Dedifferentiated amniotic fluid mesenchymal stem cell (primary cell): Measurements from ENCODE around the gene SNRNP48.

Experiments
- DNase-seq: peaks from one replicate; pipeline ENCODE4 v3.0.0-alpha.2; 2016; ENCODE audit errors: extremely low spot score

Gene SNRNP48

DNA sequence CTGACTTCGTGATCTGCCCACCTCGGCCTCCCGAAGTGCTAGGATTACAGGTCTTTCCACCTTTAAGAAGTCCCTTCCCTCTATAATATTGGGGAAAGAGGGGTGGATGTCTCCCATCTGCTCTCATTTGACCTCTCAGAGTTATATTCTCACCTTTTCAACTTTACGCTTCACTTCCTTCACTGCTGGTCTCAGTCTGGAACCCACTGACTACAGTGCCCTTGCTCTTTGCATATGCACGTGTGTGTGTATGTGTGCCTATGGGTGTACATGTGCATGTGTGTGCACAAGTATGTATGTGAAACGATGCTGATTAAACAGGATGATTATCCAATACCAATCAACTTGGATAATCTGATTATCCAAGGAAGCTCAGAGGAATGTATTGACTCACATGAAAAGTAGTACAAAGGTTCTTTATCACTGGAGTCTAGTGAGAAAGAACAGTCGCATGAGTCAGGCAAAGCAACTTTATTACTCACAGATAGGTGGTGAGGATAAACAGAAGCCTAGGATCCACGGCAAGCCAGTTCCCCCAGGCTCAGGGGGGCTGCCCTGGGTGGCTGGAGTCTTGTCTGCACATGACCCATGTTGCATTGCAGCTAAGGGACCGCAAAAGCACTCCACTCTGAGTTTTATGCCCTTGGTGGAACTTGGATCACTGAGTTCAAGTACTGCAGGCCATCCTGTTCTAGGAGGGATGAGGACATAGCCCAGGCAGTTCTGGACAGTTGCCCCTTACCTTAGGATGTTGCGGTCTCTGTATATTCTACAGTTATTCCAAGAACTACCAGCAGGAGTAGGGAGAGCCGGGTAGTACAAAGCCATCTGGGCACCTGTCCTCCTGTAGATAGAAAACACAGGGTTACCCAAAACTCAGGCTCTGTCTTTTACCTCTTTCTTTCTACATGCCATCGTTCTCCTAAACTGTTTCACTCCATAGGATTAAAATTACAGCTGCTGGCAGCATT is 50.9 kb downstream of the SNRNP48 start:
- no peak for DNase-seq

DNA sequence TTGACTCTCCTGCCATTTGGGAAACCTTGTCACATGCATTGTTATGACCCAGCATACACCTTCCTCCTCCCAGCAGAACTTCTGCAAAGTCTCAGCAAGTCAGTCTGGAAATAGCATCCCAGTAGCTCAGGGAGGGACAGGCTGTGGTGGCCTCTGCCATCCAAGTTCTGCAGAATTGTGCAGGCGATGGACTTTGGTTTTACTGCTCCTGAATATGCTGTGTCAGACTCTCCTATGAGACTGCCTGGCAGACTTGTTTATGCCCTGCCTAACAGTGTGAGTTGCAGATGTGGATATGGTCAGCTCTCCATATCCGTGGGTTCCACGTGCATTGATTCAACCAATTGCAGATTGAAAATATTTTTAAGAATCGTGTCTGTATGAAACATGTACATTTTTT is 52.8 kb downstream of the SNRNP48 start:
- no peak for DNase-seq

DNA sequence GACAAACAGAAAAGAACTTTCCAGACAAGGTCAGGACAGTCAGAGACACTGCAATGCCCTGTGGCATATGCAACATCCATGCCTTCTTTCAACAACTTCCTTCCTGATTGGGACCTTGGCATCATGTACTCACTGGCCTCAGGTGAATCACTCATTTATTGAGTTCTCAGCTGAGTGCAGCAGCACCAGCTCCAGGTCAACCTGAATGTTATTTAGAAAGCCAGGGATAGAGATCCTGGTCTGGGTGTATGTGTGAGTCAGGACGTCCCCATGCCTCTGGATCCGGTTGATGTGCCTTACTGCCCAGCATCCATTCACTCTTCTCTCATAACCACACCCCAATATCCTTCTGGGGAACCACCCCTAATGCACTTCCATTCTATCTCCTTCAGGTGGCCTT is 54.4 kb downstream of the SNRNP48 start:
- DNase-seq, result no peak

DNA sequence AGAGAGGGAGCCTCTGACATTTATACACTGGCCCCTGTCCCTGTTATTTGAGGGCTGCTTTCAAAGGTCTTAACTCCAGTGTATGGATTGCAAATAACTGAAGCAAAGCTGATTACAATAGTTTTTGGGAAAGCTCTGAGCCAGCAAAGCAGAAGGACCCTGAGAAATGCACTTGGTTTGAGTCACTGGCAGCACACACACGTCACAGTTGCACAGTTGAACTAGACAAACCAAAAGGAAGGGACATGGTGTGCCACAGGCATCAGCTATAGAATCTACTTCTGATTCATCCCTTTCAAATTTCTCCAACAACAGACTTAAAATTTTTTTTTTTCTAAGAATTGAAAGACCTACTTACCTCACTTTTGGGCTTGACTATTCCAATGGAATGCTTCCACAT is 56.4 kb downstream of the SNRNP48 start:
- DNase-seq, result no peak

DNA sequence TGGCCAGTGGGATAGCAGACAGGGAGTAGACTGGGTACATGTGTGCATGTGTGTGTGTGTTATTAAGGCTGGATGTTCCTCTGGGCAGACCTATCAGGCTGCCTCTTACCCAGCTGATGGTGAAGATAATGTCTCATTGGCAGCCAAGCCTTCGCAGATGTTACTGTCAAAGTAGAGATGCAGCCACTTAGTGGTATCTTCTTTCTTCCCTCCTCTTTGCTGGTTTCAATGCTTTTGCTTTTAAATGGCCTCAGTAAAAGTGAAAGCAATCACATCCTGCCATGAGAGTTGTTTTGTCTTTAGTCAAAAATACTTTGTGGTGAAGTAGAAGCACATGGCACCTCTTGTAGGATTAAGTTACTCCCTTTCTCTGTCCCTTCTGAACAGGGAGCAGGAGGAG is 57.5 kb downstream of the SNRNP48 start:
- no peak for DNase-seq

DNA sequence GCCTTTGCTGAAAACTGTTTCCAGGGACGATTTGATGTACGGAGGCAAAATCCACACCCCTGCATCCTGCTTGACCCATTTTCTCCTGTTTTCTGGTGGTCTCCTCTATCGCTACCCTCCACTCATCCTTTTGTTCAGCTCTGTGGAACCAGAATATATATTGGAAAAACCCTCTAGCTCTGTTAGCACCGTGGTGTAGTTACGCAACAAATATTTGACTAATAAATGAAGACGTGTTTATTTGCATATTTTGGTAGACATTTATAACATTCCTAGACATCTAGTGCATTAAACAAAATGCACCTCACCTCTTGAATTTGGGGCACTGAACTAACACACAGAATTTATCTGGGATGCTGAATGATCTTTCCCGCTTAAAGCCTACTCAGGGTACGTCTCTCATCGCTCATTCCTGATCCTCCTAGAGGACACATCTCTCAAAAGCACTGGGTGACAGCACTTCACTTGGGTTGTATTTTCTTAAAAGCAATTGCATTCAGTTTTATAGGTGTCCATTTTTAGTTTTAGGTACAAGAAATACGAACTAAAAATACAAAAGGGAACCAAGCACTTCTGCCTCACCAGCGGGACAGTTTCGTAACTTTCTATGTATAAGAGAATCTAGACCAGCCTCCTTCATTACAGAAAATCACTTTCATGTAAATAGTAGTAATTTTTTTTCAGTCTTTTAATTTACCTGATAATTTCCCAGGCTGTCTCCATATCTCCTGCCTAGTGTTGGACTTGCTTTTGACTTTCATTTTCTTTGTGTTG is 59.2 kb downstream of the SNRNP48 start:
- no peak for DNase-seq

DNA sequence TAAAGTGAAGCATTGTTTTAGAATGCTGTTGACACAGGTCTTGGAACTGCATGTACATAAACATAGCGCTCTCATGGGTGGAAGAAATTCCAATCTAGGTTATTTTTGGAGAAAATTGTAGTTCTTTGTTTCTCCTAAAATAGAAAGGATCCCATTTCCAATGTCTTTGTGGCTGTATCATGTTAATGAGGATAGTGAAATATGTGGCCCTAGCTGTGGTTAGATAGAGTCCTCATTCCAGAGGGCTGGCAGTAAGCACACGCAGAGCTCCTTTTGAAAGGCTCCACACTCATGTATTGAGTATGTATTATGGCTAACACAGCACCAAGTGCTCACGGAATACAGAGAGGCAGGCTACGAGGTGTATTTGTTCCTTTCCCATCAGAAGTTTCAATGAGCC is 60.9 kb downstream of the SNRNP48 start:
- no peak for DNase-seq

DNA sequence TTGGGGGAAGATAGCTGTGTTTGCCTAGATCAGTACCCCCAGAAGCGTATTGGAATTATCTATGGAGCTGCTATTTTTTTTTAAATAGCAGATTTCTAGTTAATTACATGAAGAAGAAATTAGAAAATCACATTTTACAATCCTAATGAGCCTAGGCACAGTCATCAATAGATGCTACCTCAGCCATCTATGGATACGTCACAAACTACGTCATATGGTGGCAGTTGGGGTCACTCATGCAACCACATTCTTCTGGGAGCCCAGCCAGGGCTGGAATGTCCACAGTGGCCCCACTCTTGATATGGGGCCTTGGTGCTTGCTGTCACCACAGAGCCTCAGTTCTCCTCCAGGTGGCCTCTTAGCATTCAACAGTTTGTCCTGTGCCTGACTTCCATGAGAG is 63.0 kb downstream of the SNRNP48 start:
- DNase-seq, result no peak

DNA sequence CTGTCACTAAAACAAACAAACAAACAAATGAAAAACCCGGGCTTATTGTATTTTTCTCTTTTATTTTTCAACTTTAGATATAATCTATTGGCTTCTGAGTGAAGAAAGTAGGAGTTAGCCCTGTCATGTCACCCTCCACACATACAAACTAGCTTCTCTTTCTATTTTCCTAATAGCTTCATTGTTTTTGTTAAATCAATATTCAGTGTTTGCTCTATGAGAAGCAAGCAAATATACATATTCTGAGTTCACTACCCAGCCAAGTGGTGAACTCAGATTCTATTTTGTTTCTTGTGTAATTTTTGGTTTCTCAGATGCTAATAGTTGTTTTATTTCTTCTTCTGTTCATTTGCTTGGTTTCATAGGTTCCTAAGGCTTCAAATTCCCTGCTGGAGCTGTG is 66.4 kb downstream of the SNRNP48 start:
- DNase-seq, result no peak

DNA sequence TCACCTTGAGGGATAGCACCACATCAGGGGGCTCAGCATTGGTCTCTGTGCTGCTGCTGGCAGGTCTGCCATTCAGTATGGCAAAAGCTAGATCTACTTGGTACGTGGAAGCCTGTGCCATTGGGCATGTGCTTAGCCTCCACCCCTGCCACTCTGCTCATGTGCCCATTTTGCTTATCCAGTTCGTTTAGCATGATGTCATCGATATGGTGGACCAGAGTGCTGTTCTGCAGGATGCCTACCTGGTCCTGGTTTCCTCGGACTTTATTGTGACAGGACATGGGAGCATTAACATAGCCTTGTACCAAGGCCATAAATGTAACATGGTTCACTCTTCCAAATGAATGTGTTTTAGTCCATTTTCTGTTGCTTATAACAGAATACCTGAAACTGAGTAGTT is 68.5 kb downstream of the SNRNP48 start:
- DNase-seq, result no peak

DNA sequence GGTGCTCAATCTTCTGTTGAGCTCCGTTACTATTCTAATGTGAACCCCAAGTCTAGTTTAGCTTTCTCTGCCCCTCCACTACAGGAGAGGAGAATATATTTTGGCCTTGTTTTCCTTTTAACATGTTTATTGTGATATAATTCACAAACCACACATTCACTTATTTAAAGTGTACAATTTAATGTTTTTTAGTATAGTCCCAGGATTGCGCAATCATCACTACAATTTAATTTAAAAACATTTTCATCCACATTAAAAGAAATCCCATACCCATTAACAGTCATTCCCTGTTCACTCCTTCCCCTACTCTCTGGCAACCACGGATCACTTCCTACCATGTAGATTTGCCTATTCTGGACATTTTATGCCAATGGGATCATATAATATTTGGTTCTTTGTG is 71.4 kb downstream of the SNRNP48 start:
- DNase-seq, result no peak
